ENCODE data around the gene IQGAP3.

Gene IQGAP3

GRCh38 chr1:156532374-156532773 is 40.0 kb downstream of the IQGAP3 start:
- no peak for TF ChIP-seq CTCF (IDR thresholded peaks at IDR 0.05)

- TF ChIP-seq CTCF (IDR thresholded peaks at IDR 0.05) = no peak
Observed at GRCh38 chr1:156530006-156530405, 42.4 kb downstream of the IQGAP3 start.

- TF ChIP-seq CTCF (IDR thresholded peaks at IDR 0.05) = no peak
Observed at GRCh38 chr1:156528875-156529425, 43.4 kb downstream of the IQGAP3 start.

DNA sequence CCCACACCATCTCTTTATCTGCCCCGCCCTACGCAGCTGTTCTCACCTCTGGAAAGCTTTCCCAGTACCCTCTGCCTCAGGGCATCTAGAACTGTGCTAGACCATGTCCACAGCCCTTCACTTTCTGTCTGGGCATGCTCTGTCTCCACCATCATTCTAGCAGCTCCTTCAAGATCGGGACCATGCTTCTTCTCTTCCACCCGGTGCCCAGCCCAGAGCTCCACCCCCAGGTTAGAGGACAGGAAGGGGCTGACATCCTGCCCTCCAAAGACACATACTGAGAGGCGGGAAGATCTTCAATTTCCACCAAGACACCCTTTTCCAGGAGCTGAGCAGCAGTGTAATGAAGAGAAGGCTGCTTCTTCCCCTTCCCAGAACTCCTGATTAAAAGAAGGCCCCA is 44.1 kb downstream of the IQGAP3 start:
- no peak for TF ChIP-seq CTCF (IDR thresholded peaks at IDR 0.05)

GRCh38 chr1:156527584-156527983 is 44.8 kb downstream of the IQGAP3 start:
- TF ChIP-seq CTCF (IDR thresholded peaks at IDR 0.05) = no peak

DNA sequence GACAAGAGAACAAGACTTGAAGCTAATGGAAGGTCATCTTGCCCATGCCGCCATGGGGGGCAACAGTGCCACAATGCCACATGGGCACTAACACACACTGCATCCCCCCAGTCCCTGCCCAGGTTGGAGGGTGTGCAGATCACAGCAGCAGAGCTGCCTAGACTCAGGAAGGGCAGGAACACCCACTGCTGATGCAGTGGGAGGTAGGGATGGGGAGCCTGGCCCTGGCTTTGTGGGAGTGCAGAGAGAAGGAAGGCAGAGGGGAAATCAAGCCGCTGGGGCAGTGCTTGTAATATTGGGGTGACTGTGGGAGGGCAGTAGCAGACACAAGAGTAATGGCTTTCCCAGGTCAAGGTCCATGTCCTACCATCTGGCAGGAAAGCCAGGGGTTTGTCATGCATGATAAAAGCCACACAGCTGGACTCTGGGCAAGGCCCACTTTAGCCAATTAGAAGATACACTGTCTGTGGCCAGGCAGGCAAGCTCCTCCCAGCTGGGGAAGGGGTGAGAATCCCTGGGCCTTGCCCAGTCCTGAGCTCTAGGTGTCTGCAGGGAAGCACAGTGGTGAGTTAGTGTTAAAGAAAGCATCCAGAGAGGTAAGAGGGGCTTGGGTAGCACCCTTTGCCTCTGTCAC is 46.4 kb downstream of the IQGAP3 start:
- TF ChIP-seq CTCF (IDR thresholded peaks at IDR 0.05) = no peak

GRCh38 chr1:156525071-156525501 is 47.3 kb downstream of the IQGAP3 start:
- no peak for TF ChIP-seq CTCF (IDR thresholded peaks at IDR 0.05)

- no peak for TF ChIP-seq CTCF (IDR thresholded peaks at IDR 0.05)
Observed at GRCh38 chr1:156524481-156524869, 47.9 kb downstream of the IQGAP3 start.
